Measurements from ENCODE around the gene CALN1. TPM values are rescaled to one million over a fixed set of nuclear protein-coding genes. Genes with fewer than 3 reads are reported as not detected.

Gene CALN1
- polyA plus RNA-seq, 1 donor, result 1.8 TPM

- no peak for DNase-seq
Observed at GRCh38 chr7:72321637-72322036, 90.5 kb downstream of the CALN1 start.

DNA sequence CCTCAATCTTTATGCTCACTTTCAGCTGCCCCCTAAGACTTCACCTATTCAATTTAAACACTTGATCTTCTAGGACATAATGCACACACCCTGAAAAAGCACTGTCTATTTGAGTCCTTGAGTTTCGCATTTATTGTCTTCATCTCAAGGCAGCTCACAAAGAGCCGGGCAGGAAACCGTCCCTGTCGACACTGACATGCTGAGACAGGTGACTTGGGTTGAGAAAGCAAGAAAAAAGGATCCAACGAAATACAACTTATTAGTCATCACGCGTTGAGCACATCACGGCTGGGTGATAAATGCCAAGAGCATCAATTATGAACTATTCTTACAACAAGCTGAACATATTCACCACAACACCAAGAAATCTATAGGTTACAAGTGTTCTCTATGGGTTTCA lies 91.1 kb downstream of the CALN1 start:
- DNase-seq, result no peak

GRCh38 chr7:72317341-72317740 lies 94.8 kb downstream of the CALN1 start:
- no peak for DNase-seq

DNA sequence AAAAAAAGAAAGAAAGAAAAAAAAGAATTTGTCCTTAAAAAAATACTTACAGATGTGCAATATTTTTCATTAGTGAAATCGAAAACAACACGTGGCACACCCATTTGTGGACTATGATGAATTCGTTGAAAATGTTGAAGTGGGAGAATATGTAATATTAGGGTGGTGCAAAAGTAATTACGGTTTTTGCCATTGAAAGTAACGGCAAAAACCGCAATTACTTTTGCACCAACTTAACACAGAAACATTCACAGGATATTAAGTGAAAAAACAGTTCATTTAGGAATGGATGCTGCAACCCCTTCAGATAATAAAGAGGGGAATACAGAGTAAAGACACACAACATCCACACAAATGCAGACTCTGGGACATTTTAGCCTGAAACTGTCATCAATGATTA lies 96.0 kb downstream of the CALN1 start:
- DNase-seq, result no peak

DNA sequence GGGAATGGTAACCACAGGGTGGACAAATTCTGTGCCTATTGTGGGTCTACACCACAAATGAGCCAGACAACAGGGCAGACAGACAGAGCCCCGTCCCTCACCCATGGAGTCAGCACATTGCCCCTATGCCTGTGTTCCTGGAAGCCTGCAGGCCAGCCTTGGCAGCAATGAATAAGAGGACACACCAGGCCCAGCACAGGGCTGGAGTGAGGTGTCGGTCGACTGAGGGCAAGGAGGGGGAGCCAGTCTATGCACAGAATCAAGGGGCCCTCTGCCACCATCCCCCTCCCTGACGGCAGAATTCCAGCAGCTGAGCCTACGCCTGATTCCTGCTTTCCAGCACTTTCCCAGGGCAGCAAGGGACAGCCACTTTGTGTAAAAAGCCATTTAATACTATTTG lies 98.2 kb downstream of the CALN1 start:
- DNase-seq, result no peak

- DNase-seq, result no peak
Observed at GRCh38 chr7:72310301-72310700, 101.8 kb downstream of the CALN1 start.

DNA sequence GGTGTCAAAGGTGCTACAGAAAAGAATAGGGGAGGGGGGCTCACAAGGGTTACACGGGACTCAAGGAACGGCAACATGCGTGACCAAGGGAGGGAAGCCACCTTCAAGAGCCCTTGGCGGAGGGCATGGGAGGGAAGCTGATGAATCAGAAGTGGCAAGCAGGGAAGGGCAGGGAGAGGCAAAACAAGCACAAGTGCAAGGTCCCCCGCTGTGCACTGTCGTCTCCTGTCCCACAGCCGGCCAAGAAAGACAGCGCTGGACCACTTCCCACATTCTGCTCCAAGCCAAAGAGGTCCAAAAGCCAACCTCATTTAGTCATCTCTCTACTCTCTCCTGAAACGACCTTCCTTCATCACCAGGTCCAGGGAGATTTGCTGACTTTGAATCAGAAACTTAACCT lies 102.7 kb downstream of the CALN1 start:
- DNase-seq, result no peak

GRCh38 chr7:72308986-72309385 lies 103.2 kb downstream of the CALN1 start:
- no peak for DNase-seq

- DNase-seq, result no peak
Observed at GRCh38 chr7:72307566-72307965, 104.6 kb downstream of the CALN1 start.

- no peak for DNase-seq
Observed at GRCh38 chr7:72298912-72299311, 113.2 kb downstream of the CALN1 start.

DNA sequence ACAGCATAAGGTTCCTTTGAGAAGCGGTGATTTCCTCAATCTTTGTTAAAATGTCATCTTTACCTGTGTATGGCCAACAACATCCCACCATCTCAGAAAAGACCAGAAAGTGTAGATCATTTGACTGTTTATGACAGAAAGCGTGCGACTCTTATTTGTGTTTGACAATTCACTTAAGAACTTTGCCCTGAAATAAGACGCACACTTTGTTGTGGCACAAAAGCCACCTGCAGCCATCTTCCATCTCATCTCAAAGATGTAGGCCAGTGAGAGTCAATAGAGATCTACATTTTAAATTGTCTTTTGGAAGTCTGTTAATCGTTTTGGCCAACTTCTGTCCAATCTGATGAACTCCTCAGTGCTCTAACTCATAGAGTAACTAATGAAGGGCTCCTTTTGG lies 114.0 kb downstream of the CALN1 start:
- no peak for DNase-seq

GRCh38 chr7:72297636-72298035 lies 114.5 kb downstream of the CALN1 start:
- no peak for DNase-seq

- DNase-seq, result no peak
Observed at GRCh38 chr7:72292794-72293193, 119.3 kb downstream of the CALN1 start.

GRCh38 chr7:72292118-72292517 lies 120.0 kb downstream of the CALN1 start:
- no peak for DNase-seq

DNA sequence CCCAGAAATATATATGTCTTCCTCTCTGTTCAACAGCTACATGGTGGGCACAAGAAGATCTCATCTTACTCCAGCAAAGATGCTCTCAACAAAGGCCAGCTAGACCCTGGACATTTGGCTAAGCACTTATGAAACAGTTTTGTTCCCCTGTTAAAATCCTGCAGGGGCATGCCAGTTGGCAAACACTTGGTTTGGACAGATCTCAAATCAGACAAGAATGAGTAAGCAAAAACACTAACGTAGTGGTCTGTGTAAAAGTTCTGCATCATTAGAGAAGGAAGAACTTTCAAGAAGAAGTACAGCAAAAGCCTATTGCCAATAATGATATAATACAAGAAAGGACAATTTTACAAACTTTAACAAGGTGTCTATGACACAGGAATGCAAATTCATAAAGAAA lies 125.6 kb downstream of the CALN1 start:
- no peak for DNase-seq

DNA sequence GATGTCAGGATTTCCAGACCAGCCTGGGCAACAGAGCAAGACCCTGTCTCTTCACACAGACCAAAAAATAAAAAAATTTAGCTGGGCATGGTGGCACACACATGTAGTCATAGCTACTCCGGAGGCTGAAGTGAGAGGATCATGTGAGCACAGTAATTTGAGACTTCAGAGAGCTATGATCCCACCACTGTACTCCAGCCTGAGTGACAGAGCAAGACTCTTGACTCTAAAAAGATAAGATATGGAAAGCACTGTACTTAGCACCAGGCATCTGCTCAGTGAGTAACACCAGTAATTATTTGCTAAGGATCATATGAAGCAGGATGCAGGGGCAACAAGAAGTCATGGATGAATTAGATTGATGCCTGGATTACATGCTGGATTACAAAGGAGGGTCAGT lies 128.8 kb downstream of the CALN1 start:
- no peak for DNase-seq

DNA sequence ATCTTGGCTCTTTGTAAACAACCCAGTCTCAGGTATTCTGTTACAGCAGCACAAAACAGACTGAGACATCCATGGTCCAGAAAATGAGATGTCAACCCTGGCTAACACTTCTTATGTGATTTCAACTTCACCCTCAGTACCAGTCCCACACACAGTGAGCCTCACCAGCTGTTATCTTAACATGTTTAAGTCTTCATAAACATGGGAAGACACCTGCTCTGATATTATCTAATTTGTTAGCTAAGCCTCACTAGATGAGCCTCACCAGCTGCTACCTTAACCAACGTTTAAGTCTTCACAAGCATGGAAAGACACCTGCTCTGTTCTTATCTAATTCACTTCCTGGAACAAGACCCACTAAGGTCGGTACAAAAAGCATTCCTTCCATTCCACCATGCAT lies 130.8 kb downstream of the CALN1 start:
- DNase-seq, result no peak

GRCh38 chr7:72279203-72279602 lies 132.9 kb downstream of the CALN1 start:
- DNase-seq, result no peak

- no peak for DNase-seq
Observed at GRCh38 chr7:72278550-72278949, 133.6 kb downstream of the CALN1 start.

GRCh38 chr7:72275382-72276070 lies 136.6 kb downstream of the CALN1 start:
- no peak for DNase-seq

- DNase-seq, result no peak
Observed at GRCh38 chr7:72272479-72272878, 139.7 kb downstream of the CALN1 start.

- no peak for DNase-seq
Observed at GRCh38 chr7:72268796-72269195, 143.3 kb downstream of the CALN1 start.

DNA sequence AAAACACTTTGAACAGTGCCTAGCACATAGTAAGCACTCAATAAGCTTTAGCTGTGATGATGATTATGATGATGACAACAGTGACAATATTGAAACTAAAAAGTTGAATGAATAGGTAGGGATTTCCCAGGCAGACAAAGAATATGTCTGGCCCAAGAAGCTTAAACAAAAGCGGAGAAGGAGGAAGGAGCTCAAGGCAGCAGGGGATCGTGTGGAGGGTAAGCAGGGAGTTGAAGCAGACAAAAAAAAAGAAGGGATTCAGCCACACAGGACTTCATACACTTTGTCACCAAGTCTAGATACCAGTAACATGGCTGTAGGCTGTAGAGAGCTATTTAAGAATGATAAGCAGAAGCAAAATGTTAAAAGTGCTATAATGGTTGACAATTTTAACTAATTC lies 144.0 kb downstream of the CALN1 start:
- DNase-seq, result no peak

GRCh38 chr7:72267291-72267800 lies 144.8 kb downstream of the CALN1 start:
- DNase-seq, result no peak

- no peak for DNase-seq
Observed at GRCh38 chr7:72266771-72267170, 145.4 kb downstream of the CALN1 start.

Data from hindlimb muscle (tissue), 1 donor.